ENCODE data around the gene CYP2W1. TPM values are rescaled to one million over a fixed set of nuclear protein-coding genes. Genes with fewer than 3 reads are reported as not detected.

CYP2W1 gene
- total RNA-seq, 1 donor from 2014 or later: 2.0 TPM

GRCh38 chr7:1028044-1028770 is 45.2 kb downstream of the CYP2W1 start:
- TF ChIP-seq POLR2AphosphoS5 (IDR thresholded peaks at IDR 0.05; ENCODE audit: insufficient read depth in 1 of 2, low read depth in 1 of 2): peak in 1 of 2 donors; percentile 15
- peak; percentile 20 to 64 for TF ChIP-seq POLR2A (IDR thresholded peaks at IDR 0.05)
- TF ChIP-seq CTCF (IDR thresholded peaks at IDR 0.05): no peak
- Histone ChIP-seq H3K36me3 (peaks cover 0 to 4% of the 10 kb centered on the region in 2 donors), H3K9me3 (no peaks in the 10 kb centered on the region), H3K4me3 (peak overlapping the region; percentile 62 to 82), H3K27me3 (no peaks in the 10 kb centered on the region), H3K27ac (peak overlapping the region; percentile 97), H3K4me1 (peaks cover 43% of the 10 kb centered on the region)
- DNase-seq (ENCODE audit: extremely low spot score in 2 of 2): no peak
- intact Hi-C loops (cut with DNase I): loop anchor here (2.0 to 10.0 kb wide), 2 partner anchors 37 to 1687 kb away; no protein-coding TSS in a partner anchor

- peak overlapping the region; percentile 62 to 82 for H3K4me3 ChIP-seq
- TF ChIP-seq CTCF (IDR thresholded peaks at IDR 0.05) (no peak), POLR2AphosphoS5 (IDR thresholded peaks at IDR 0.05; ENCODE audit: insufficient read depth in 1 of 2, low read depth in 1 of 2) (peak in 1 of 2 donors; percentile 81)
- H3K9me3 ChIP-seq: no peaks in the 10 kb centered on the region
- intact Hi-C loops (cut with DNase I): loop anchor here (2.0 to 10.0 kb wide), 2 partner anchors 36 to 1686 kb away; no protein-coding TSS in a partner anchor
- DNase-seq (ENCODE audit: extremely low spot score in 2 of 2): peak in 1 of 2 donors; percentile 96
- H3K27ac ChIP-seq: peak overlapping the region; percentile 97
- no peaks in the 10 kb centered on the region for H3K27me3 ChIP-seq
- peaks cover 43% of the 10 kb centered on the region for H3K4me1 ChIP-seq
- H3K36me3 ChIP-seq: peaks cover 0 to 4% of the 10 kb centered on the region in 2 donors
These were observed 46.0 kb downstream of the CYP2W1 start for GRCh38 chr7:1028775-1029636.

GRCh38 chr7:1029637-1030443 is 46.9 kb downstream of the CYP2W1 start:
- Histone ChIP-seq H3K4me3 (no peak overlapping the region), H3K4me1 (peaks cover 40% of the 10 kb centered on the region), H3K27me3 (no peaks in the 10 kb centered on the region), H3K36me3 (peaks cover 0 to 4% of the 10 kb centered on the region in 2 donors), H3K27ac (peak overlapping the region; percentile 97), H3K9me3 (no peaks in the 10 kb centered on the region)
- intact Hi-C loops (cut with DNase I): loop anchor here (2.0 to 10.0 kb wide), 2 partner anchors 35 to 1685 kb away; no protein-coding TSS in a partner anchor
- TF ChIP-seq POLR2A (IDR thresholded peaks at IDR 0.05) (no peak), CTCF (IDR thresholded peaks at IDR 0.05) (no peak), POLR2AphosphoS5 (IDR thresholded peaks at IDR 0.05; ENCODE audit: insufficient read depth in 1 of 2, low read depth in 1 of 2) (no peak)
- DNase-seq (ENCODE audit: extremely low spot score in 2 of 2): no peak

GRCh38 chr7:1030444-1031070 is 47.6 kb downstream of the CYP2W1 start:
- intact Hi-C loops (cut with DNase I): no loop called here
- DNase-seq (ENCODE audit: extremely low spot score in 2 of 2): no peak
- Histone ChIP-seq H3K4me3 (no peak overlapping the region), H3K36me3 (peaks cover 0 to 1% of the 10 kb centered on the region in 2 donors), H3K9me3 (no peaks in the 10 kb centered on the region), H3K27me3 (no peaks in the 10 kb centered on the region), H3K4me1 (peaks cover 33% of the 10 kb centered on the region), H3K27ac (no peak overlapping the region)
- no peak for TF ChIP-seq POLR2A (IDR thresholded peaks at IDR 0.05)
- TF ChIP-seq CTCF (IDR thresholded peaks at IDR 0.05): no peak
- TF ChIP-seq POLR2AphosphoS5 (IDR thresholded peaks at IDR 0.05; ENCODE audit: insufficient read depth in 1 of 2, low read depth in 1 of 2): no peak

All from vagina (tissue), 2 donors.